Measurements from ENCODE around the gene SP6. TPM values are rescaled to one million over a fixed set of nuclear protein-coding genes. Genes with fewer than 3 reads are reported as not detected.

Gene SP6
- total and polyA plus RNA-seq, 2 of the 8 experiments (the other 6 are each of a cell fraction or from before 2014, with no cell fraction given), result 1.2 to 1.5 TPM

- no peak overlapping the region for H2AK5ac ChIP-seq (ENCODE audit: low read depth, low read length)
- H4K20me1 ChIP-seq (replicated peaks in 1 of 2; ENCODE audit: control insufficient read depth in 1 of 2, insufficient read depth in 2 of 2, low read length in 2 of 2), result no peaks in the 10 kb centered on the region
- H2BK120ac ChIP-seq (replicated peaks; ENCODE audit: low read depth, low read length), result no peak overlapping the region
- TF ChIP-seq CTBP2 (IDR thresholded peaks at IDR 0.05; ENCODE audit: borderline replicate concordance, insufficient read depth, insufficient read length, low read length) (no peak), HDAC6 (IDR thresholded peaks at IDR 0.05; ENCODE audit: low read depth, low read length) (no peak), KDM1A (IDR thresholded peaks at IDR 0.05; ENCODE audit: borderline replicate concordance, low read length) (peak; percentile 75; the same call in 1 of the 2 replicates), TCF12 (IDR thresholded peaks at IDR 0.05; ENCODE audit: low read depth, low read length) (no peak), BRCA1 (IDR thresholded peaks at IDR 0.05; ENCODE audit: low read depth, low read length) (no peak), ATF2 (IDR thresholded peaks at IDR 0.05; ENCODE audit: low read length) (no peak)
- H2BK20ac ChIP-seq (ENCODE audit: low read length), result no peak overlapping the region
- no peak overlapping the region for H3K27ac ChIP-seq (ENCODE audit: low read depth, low read length)
- H2BK15ac ChIP-seq (ENCODE audit: low read length), result no peak overlapping the region
- H3K9me3 ChIP-seq (ENCODE audit: insufficient read depth in 2 of 2, low read depth in 1 of 2, low read length in 1 of 2), result no peaks in the 10 kb centered on the region
- H3K56ac ChIP-seq (replicated peaks; ENCODE audit: insufficient read length, low read depth, low read length), result no peak overlapping the region
- H3K4ac ChIP-seq (replicated peaks; ENCODE audit: insufficient read length, low read depth, low read length), result no peak overlapping the region
- peaks cover 3% of the 10 kb centered on the region for H3K23me2 ChIP-seq (ENCODE audit: low read depth, low read length)
- H3K36me3 ChIP-seq (ENCODE audit: control insufficient read depth in 2 of 4, insufficient read depth in 4 of 4, low read length in 3 of 4), result no peaks in the 10 kb centered on the region
- POLR2A ChIA-PET (ENCODE audit: partially characterized antibody), result interaction anchor here (1.3 to 1.9 kb wide), 3 partner anchors 10 to 143 kb away, joined by 3 to 7 read pairs (median 3); partner anchors contain the start of gene SP2
- no peak overlapping the region for H3K14ac ChIP-seq (ENCODE audit: insufficient read length)
- H3K79me1 ChIP-seq (ENCODE audit: low read depth, low read length), result no peaks in the 10 kb centered on the region
- no peak for DNase-seq (ENCODE audit: low read depth in 1 of 2, low spot score in 2 of 2)
- no peak overlapping the region for H3K4me2 ChIP-seq (ENCODE audit: insufficient read depth in 1 of 2, low read depth in 2 of 2, low read length in 2 of 2)
- no peaks in the 10 kb centered on the region for H3K79me2 ChIP-seq (ENCODE audit: control insufficient read depth in 1 of 2, insufficient read depth in 2 of 2, low read length in 2 of 2)
- no peak overlapping the region for H3K4me3 ChIP-seq (ENCODE audit: extremely low read depth in 1 of 4, insufficient read depth in 2 of 4, low read depth in 3 of 4, low read length in 4 of 4)
- H4K8ac ChIP-seq (ENCODE audit: extremely low read depth, insufficient read depth, low read length), result no peak overlapping the region
- H3K4me1 ChIP-seq (replicated peaks in 1 of 4; ENCODE audit: control insufficient read depth in 3 of 4, insufficient read depth in 4 of 4, low read length in 3 of 4), result peaks cover 4 to 8% (median 7%) of the 10 kb centered on the region in 4 experiments; a peak in 5 of 7 replicates
- no peak overlapping the region for H2BK5ac ChIP-seq (ENCODE audit: low read depth, low read length)
- CTCF ChIA-PET (ENCODE audit: partially characterized antibody), result interaction anchor here (0.9 to 33.0 kb wide), 6 partner anchors 8 to 406 kb away, joined by 3 to 1206 read pairs (median 133); partner anchors contain the start of genes SCRN2, SP2 and SP6
- no peak overlapping the region for H4K91ac ChIP-seq (replicated peaks; ENCODE audit: insufficient read length, low read length)
- H3K23ac ChIP-seq (ENCODE audit: insufficient read length), result no peak overlapping the region
- no peak overlapping the region for H3K9ac ChIP-seq (replicated peaks in 1 of 4; ENCODE audit: extremely low read depth in 1 of 4, low read depth in 3 of 4, low read length in 3 of 4)
- H3K18ac ChIP-seq (ENCODE audit: extremely low read depth, low read length), result no peak overlapping the region
- FAIRE-seq, result no peak
- peaks cover 17 to 49% (median 44%) of the 10 kb centered on the region in 4 experiments for H3K27me3 ChIP-seq (replicated peaks in 1 of 4; ENCODE audit: control insufficient read depth in 3 of 4, extremely low read depth in 1 of 4, insufficient read depth in 3 of 4, low read length in 3 of 4)
- no peak overlapping the region for H2AFZ ChIP-seq (ENCODE audit: low read length)
- H2BK12ac ChIP-seq (ENCODE audit: low read depth, low read length), result no peak overlapping the region
- H4K5ac ChIP-seq (ENCODE audit: insufficient read length, low read depth, low read length), result no peak overlapping the region
Measured at GRCh38 chr17:47856830-47857229, 5.9 kb upstream of the SP6 start.

Measured in H1 (cell line).